Measurements from ENCODE around the gene TFF3.
"Not testable (repeated sequence)": the region's sequence is repeated elsewhere in the genome, so short reads cannot be mapped to it uniquely, and the experiment has no call there.

The TFF3 gene

DNA sequence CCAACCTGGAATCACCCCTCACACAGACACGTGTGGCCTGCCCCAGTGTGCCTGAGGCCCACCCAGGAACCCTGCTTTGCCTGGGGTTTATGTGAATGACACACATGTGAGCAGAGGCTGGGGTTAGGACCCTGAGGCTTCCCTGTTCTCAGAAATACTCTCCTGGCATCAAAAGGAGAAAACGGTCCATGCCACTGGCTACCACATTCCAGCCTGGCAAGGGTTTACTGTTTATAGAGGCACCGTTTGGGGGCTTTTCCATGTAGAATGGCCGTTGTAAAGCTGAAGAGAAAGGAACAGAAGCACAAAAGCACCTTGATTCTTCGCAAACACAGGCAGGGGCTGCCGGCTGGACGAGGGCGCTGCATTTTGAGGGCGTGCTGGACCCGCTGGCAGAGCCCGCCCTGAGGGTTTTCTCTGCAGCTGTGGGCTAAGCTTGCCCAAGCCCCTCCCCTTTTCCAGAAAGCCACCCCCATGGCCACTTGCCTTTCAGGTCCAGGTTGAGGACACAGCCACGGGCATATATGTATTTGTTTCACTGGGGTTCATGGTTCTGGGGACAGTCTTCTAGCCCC, 13.0 kb downstream of the TFF3 start:
- DNase-seq: no peak

DNA sequence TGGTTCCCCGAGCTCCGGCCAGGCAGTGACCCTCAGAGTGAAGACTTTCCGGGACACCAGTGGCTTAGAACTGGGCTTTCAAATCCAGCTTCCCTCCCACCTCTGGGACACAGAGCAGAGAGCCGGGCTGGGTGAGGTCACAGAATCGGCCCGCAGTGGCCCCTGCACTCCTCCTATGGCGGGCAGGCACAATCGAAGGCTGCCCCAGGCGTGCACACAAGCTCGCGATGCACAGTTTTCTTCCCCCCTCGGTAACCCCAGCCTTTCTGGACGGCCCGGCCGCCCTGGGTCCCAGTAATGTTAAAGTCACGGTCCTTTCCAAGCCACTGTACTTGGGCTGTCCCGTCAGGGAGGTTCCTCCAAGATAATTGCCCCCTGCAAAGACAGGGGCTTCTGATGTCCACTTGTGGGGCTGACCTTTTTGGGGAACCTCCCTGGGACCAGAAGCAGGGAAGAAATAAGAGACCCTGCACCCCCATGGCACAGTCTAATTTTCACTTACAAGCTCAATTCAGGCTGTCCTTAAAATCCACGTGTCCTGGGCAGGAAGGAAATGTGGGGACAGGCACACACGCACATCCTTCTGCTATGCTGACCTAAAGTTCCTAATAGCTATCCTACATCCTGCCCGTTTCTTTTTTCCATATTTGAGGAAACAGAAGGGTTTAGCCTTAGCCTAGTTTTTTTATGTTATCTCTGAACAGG, 13.7 kb downstream of the TFF3 start:
- DNase-seq: no peak

DNA sequence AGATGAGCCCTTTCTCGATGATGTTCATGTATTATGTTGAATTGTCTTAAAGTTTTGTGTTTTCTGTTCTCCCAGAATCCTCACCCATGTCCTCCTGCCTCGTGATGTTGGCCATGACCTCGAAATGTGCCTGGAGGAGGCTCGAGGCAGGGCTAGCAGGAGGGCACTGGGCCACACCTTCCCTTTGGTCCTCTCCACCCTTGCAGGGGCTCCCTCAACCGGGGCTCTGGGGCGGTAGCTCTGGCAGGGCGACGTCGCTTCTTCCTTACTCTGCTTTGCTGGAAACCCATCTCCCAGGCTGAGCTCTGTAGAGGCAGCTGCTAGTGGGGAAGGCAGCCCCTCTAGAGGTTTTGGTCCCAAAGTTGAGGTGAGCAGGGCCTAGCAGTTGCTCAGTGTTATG, 14.3 kb downstream of the TFF3 start:
- no peak for DNase-seq

DNA sequence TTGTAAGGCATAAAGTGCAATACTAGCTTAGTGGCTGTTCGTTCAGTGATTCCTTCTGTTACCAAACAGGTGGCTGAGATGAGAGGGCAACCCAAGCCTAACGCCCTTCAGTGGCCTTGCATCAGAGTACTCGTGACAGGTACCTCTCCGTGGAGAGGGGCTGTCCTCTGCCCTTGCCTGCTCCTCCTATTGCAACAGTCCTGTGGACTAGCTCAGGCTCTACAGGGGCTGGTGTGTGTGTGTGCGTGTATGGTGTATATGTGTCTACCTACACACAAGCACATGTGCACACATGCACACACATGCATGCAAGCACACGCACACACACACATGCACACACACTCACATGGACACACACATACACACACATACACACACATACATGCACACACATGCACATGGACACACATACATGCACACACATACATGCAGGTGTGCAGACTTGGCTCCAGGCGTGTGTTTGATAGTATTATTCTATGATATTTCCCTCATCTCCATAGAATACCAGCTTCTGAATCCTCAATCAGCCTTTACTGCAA, 15.1 kb downstream of the TFF3 start:
- no peak for DNase-seq

DNA sequence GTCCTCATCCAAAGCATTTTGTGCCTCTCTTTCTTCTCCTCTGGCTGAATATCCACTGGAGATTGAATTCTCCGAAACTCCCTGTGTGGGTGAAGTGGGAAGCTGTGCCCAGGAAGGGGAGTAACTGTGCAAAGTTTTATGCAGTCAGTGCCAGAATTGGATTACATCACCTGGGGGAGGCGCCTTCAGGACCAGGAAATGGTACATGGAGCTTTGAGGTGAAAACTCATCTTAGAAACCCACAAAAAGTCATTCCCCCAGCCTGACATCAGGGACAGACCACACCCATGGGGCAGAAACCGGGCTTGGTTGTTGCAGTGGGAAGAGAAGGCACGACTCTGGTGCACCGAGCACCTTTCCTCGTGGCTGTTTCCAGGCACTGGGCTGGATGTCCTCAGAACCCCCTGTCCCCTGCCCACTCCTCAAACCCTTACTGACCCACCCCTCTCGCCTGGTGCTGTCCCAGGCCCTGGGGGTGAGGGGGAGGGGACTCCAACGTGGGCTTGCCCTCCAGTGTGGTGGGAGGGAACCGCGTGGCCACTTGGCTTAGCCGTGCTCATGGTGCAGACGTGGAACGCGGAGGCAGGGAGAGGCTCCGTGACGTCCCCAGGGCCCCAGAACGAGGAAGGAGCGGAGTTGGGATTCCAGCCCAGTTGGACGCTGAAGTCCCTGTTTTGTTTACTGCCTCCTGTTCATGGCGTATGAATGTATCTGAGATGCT, 15.7 kb downstream of the TFF3 start:
- DNase-seq: no peak

DNA sequence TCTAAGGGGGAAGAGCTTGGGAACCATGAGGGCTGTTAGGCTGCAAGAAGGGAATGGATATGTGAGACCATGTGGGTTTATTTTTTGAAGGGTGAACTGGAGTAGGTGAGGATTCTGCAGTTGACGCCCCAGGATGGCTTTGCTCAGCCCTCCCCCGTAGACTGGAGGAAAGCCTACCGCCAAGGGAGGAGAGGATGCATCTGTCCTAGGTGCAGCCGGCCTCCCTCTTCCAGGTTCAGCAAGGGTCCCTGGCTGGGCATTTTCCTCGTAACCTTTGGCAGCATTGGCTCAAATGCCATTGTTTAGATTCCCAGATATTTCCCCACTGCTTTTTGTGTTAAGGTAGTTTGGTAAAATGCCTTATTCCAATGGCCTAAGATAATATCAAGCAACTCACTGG, 16.6 kb downstream of the TFF3 start:
- no peak for DNase-seq

DNA sequence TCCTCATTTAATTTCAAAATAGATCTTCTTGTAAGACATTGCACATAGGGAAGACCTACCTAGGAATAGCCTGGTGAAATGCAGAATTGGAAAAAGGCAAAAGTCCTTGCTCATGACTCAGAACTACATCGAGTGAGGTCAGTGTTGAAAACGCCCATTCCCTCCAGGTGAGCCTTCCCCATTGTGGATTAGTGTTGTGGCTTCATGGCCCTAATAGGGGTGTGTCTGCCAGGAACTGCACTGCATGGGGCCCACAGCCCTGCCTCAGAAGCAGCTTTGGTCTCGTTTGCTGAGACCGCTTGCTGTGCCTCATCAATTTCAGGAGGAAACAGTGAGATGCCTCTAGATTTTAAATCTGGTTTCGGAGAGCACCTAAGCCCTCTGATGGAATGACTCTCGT, 17.0 kb downstream of the TFF3 start:
- DNase-seq: no peak

DNA sequence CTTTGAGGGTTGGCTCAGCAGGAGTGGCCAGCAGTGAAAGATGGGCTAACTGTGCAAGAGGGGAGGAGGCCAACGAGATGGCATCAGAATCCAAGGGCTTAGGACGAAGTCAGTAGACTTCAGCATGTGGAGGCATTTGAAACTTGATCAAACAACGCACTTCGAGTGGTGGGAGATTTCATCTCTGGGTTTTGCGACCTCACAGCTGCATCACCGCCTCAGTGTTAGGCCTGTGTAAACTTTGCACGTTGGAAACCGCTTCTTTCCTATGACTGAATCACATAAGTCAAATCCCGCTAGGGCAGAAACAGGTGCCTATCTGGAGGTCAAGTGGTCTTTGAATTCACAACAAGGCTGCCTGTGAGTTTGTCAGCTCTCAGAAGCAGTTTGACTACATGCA, 17.8 kb downstream of the TFF3 start:
- no peak for DNase-seq

DNA sequence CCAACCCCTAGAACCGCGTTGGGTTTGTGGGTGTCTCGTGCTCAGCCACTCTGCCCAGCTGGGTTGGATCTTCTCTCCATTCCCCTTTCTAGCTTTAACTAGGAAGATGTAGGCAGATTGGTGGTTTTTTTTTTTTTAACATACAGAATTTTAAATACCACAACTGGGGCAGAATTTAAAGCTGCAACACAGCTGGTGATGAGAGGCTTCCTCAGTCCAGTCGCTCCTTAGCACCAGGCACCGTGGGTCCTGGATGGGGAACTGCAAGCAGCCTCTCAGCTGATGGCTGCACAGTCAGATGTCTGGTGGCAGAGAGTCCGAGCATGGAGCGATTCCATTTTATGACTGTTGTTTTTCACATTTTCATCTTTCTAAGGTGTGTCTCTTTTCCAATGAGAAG, 18.7 kb downstream of the TFF3 start:
- DNase-seq: no peak

DNA sequence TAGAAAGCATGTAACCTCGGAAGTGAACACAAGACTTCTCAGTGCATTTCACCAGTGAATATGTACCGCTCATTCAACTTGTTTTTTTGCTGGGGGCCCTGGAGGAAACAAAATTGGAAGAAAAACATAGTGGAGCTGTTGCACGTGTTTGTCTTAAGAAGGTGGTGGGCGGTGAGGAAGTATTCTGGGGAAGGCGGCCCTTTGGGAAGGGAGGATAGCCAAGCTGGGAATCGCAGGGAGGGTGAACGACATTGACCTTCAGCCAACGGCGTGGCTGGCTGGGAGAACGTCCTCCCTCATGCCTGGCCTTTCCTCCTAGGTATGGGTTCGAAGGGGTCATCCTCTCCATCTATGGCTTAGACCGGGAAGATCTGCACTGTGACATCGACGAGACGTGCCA, 19.4 kb downstream of the TFF3 start:
- no peak for DNase-seq

DNA sequence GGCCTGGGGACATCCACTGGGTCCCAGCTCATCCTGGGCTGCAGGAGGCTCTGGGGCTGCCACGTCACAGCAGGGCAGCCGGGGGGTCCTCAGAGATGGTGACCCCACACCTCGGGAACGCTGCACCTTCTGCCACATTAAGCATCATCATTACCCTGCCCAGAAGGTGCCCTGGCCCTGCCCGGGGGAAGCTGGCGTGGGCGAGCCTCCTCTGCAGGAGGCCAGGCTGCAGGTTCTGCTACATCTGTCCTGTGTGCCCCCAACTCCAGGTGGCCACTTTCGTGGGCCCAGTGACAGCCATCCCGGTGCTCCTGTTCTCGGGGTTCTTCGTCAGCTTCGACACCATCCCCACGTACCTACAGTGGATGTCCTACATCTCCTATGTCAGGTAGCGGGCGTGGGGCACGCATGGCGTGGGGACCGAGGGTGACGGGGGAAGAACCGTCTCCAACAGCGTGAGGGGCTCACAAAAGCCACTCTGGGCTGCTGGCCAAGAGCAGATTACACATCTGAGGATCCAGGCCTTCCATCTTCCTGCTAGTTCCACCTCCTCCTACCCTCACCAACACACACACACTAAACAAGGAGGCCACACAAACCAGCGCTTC, 20.8 kb downstream of the TFF3 start:
- DNase-seq: no peak

DNA sequence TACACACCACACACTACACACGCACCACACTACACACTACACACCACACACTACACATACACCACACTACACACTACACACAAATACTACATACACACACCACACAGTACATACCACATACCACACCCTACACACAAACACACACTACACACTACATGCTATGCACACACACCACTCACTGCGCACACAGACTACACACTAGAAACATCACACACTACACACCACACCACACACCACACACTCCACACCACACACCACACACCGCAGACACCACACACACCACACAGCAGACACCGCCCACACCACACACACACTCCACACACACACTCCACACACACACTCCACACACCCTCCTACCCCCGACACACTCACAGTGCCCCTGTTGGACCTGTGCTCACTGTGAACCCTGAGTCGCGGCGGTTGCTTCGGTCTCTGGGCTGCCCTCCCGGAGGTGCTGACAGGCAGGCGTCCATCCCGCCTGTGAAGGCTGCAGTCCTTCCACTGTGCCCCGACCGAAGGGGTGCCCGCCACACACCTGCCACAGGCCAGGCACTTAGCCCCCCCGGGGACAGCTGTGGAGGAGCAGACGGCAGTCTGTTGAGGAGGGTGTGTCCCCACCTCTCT, 21.4 kb downstream of the TFF3 start:
- DNase-seq: no peak

DNA sequence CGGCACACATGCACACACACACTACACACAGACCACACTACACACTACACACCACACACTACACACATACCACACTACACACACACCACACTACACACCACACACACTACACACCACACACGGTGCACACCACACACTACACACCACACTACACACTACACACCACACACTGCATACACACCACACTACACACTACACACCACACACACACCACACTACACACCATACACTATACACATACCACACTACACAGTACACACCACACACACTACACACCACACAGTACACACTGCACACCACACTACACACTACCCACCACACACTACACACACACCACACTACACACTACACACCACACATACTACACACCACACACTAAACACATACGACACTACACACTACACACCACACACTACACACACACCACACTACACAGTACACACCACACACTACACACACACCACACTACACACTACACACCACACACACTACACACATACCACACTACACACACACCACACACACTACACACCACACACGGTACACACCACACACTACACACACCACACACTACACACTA, 22.6 kb downstream of the TFF3 start:
- not testable (repeated sequence) for DNase-seq

DNA sequence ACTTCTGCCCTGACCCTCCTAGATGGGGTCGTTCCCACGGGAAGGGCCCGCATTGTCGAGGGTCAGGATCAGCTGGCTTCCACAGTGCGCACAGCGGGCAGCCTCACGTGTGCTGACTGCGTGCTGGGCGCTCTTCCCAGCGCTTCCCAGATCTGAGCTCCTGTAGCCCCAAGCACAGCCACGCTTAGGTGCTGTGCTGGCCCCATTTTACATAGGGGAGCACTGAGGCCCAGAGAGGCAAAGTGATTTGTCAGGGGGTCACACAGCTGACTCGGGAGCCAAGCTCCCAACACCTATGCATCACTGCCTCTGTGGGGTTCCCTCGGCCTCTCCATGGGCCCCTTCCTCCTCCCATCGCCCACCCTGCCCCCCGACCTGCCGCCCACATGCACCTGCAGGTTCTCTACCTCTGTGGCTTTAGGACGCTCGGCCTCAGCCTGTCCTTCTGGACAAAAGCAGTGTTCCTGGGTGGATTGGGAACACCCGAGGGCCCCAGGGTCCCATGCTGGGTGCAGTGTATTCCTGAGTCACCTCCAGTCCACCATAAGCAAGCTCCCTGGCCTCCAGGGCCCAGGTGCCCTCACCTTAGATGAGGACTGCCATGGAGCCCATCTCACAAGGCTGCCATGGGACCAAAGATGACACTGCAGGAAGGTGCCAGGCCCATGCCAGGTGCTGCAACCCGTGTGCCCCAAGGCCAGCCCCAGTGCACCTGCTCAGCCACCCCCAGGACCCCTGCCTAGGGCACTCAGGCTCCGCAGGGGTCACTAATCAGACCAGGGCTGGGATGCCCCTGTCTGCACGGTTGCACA, 23.3 kb downstream of the TFF3 start:
- no peak for DNase-seq

DNA sequence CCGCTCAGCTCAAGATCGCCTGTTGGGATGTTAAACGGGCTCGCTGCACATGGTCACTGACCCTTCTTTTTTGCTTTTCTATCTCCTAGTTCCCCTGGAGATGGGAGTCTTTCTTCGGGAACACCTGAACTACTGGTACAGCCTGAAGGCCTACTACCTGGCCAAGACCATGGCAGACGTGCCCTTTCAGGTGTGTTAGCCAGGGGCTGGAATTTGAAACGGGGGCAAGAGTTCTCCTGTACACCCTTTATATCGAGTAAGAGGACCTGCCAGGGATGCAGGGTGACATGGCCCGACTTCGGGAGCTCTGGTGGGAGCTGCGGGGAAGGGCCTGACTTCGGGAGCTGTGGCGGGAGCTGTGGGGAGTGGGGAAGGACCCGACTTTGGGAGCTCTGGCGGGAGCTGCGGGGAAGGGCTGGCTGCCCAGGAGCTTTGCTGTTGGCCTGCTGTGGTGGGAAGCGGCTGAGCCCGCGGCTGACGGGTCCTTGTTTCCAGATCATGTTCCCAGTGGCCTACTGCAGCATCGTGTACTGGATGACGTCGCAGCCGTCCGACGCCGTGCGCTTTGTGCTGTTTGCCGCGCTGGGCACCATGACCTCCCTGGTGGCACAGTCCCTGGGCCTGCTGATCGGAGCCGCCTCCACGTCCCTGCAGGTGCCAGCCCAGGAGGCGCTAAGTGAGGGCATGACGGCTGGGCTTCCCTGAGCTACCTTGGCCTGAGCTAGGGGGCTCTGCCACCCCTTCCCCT, 24.0 kb downstream of the TFF3 start:
- DNase-seq: no peak

DNA sequence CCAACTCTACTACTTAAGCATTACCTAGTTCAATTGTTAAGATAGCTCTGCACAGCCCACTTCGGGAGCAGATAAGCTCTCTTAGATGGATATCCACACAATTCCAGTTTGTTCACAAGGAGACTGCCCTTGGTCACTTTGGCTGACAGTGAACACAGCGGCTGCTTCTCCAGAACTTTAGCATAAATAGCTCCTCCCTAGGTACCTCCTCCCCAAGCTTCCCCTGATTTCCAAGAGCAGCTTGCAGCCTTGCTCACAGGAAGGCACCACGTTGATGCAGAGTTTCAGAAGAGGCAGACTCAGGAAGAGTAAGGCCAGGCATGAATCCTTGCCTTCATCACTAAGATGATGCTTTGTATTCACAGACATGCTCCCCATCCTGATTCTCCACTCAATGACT, 24.7 kb downstream of the TFF3 start:
- no peak for DNase-seq

DNA sequence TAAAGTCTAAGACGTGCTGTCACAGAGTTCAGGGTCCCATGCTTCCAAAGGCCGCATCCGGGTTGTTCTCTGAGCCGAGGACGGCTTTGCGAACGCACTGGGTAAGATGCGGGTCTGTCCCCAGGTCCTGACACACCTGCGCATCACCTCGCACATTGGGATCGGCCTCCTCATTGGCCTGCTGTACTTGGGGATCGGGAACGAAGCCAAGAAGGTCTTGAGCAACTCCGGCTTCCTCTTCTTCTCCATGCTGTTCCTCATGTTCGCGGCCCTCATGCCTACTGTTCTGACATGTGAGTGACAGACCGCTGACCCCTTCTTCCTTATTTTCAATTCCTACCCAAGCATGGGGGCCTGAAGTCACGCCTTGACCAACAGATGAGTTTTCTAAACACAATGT, 25.3 kb downstream of the TFF3 start:
- no peak for DNase-seq

DNA sequence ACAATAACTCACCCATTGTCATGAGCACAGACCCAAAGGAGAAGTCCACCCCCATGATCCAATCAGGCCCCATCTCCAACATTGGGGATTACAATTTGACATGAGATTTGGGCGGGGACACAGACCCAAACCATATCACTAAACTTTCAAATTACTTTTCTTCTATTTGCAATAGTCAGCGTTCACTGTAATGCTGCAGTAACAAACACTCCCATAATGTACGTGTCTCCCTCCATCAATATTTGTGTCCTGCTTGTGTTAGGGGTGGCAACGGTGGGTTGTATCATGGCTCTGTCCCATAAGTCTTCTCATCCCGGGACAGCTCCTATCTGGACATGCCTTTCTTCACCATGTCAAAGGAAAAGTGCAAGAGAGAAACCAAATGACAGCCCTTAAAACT, 26.2 kb downstream of the TFF3 start:
- no peak for DNase-seq

DNA sequence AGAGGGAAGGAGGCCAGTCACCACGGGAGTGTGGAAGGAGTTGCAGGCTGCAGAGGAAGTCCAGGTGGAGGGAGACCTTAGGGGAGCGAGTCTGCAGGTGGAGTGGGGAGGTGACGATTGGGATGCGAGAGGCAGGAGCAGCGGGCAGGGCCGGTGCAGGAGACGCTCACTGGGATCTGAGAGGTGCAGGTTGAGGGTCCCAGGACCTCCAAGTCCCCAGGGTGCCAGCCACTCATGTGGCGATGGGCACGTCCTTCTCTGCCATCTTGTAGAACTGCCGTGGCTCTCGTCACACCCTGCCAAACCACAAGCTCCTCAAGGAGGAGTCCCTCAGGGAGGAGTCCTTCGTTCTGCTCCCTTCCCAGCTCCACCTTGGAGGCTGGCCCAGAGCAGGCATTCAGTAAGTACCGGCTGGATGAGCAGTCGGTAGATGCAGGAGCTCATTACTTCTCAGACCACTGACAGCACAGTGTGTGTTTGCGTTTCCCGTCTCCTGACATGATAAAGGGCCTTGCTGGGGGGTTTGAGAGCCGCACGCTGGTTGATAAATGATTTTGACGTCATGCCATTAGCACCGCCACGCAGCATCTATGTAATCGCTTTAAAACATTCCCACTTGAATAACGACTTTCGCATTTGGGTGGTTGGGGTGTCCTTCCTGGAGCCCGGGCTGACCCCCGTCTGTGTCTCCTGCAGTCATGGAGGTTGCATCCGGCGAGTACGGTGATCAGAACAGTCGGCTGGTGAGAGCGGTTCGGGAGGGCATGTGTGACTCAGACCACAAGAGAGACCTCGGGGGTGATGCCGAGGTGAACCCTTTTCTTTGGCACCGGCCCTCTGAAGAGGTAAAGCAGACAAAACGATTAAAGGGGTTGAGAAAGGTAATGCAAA, 27.8 kb downstream of the TFF3 start:
- no peak for DNase-seq

DNA sequence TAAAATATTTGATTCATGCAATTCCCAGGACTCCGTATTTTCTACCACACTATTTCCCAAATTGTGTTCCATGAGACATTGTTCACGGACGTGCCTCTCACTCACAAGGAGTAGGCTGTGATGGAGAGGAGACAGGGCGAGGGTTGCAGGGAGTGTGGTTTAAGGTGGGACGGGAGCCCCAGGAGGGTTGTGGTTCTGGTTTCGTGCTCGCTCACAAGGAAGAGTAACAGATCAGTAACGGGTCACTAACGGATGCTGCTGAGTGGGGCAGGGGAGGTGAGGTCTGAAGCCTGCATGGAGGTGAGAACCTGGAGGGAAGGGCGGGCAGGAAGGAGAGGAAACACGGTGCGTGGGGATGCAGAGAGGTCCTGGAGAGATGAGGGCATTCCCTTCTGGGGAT, 28.8 kb downstream of the TFF3 start:
- DNase-seq: no peak
